H1 (cell line): ENCODE results near the gene BTRC. TPM values are rescaled to one million over a fixed set of nuclear protein-coding genes. Genes with fewer than 3 reads are reported as not detected.

Source experiments
- CTCF ChIA-PET: fragments of 300-600 bp; sonication (Branson Sonifier 250); formaldehyde crosslinking; loops from one replicate; lab custom pipeline; 2021; ENCODE audit not compliant: partially characterized antibody; lab: Charles Lee
- POLR2A ChIA-PET: fragments of 300-600 bp; sonication (Branson Sonifier 250); formaldehyde crosslinking; loops from one replicate; lab custom pipeline; 2021; ENCODE audit warnings: inconsistent platforms; ENCODE audit not compliant: partially characterized antibody; lab: Charles Lee
- DNase-seq, 2 experiments: peaks; one replicate each; pipeline versions ENCODE4 v3.0.0 to v3.0.0-alpha.2; 2010 to 2022; ENCODE audit warnings: low spot score in 2 of 2, low read depth in 1 of 2, mixed read lengths in 1 of 2
- FAIRE-seq: peaks from 2 replicates; lab custom pipeline; 2011; peaks lifted over from hg19 to GRCh38; lab: Jason Lieb, UNC
- H2AFZ ChIP-seq: 2 replicates; pipeline ENCODE4 v1.8.1; 2012; ENCODE audit warnings: low read length, inconsistent platforms
- H2AK5ac ChIP-seq: 2 replicates; pipeline ENCODE4 v1.6.1; 2013; ENCODE audit warnings: low read depth, low read length
- H2BK120ac ChIP-seq: replicated peaks from 2 replicates; pipeline ENCODE3; 2013; ENCODE audit warnings: low read depth, low read length, inconsistent platforms
- H2BK12ac ChIP-seq: 2 replicates; pipeline ENCODE4 v1.6.1; 2013; ENCODE audit warnings: low read depth, low read length
- H2BK15ac ChIP-seq: 2 replicates; pipeline ENCODE4 v1.6.1; 2013; ENCODE audit warnings: low read length
- H2BK20ac ChIP-seq: 2 replicates; pipeline ENCODE4 v1.6.1; 2013; ENCODE audit warnings: low read length
- H2BK5ac ChIP-seq: 2 replicates; pipeline ENCODE4 v1.6.1; 2013; ENCODE audit warnings: low read depth, low read length
- H3K14ac ChIP-seq: 2 replicates; pipeline ENCODE4 v1.6.1; 2013; ENCODE audit warnings: inconsistent platforms; ENCODE audit not compliant: insufficient read length
- H3K18ac ChIP-seq: 2 replicates; pipeline ENCODE4 v1.6.1; 2013; ENCODE audit warnings: low read length; ENCODE audit errors: extremely low read depth
- H3K23ac ChIP-seq: 2 replicates; pipeline ENCODE4 v1.6.1; 2013; ENCODE audit warnings: inconsistent platforms; ENCODE audit not compliant: insufficient read length
- H3K23me2 ChIP-seq: 2 replicates; pipeline ENCODE4 v1.6.1; 2013; ENCODE audit warnings: low read depth, low read length
- H3K27ac ChIP-seq: 2 replicates; pipeline ENCODE4 v1.6.1; 2011; ENCODE audit warnings: low read depth, low read length, inconsistent platforms
- H3K27me3 ChIP-seq, 4 experiments: replicated peaks in 1 of 4; 1 replicate in 1 of 4; 2 replicates in 3 of 4; pipeline versions ENCODE4 v1.6.1 to v1.8.1; 2011 to 2013; ENCODE audit warnings: low read length in 3 of 4, mild to moderate bottlenecking in 3 of 4, inconsistent platforms in 2 of 4, mixed read lengths in 2 of 4, moderate library complexity in 1 of 4; ENCODE audit not compliant: control insufficient read depth in 3 of 4, insufficient read depth in 3 of 4; ENCODE audit errors: extremely low read depth in 1 of 4
- H3K36me3 ChIP-seq, 4 experiments: 2 replicates each; pipeline versions ENCODE4 v1.6.1 to v1.8.1; 2011 to 2013; ENCODE audit warnings: mild to moderate bottlenecking in 4 of 4, low read length in 3 of 4, moderate library complexity in 2 of 4, control low read depth in 1 of 4, inconsistent platforms in 1 of 4; ENCODE audit not compliant: insufficient read depth in 4 of 4, control insufficient read depth in 2 of 4
- H3K4ac ChIP-seq: replicated peaks from 2 replicates; pipeline ENCODE3; 2013; ENCODE audit warnings: low read length, low read depth, mixed read lengths, inconsistent platforms; ENCODE audit not compliant: insufficient read length
- H3K4me1 ChIP-seq, 4 experiments: replicated peaks in 1 of 4; 1 replicate in 1 of 4; 2 replicates in 3 of 4; pipeline versions ENCODE4 v1.6.1 to v1.8.1; 2011 to 2013; ENCODE audit warnings: low read length in 3 of 4, inconsistent platforms in 2 of 4, mixed read lengths in 1 of 4; ENCODE audit not compliant: insufficient read depth in 4 of 4, control insufficient read depth in 3 of 4
- H3K4me2 ChIP-seq, 2 experiments: 2 replicates each; pipeline versions ENCODE4 v1.6.1 to v1.8.1; 2011 to 2013; ENCODE audit warnings: low read depth in 2 of 2, low read length in 2 of 2, control low read depth in 1 of 2, inconsistent platforms in 1 of 2, mild to moderate bottlenecking in 1 of 2; ENCODE audit not compliant: insufficient read depth in 1 of 2
- H3K4me3 ChIP-seq, 4 experiments: fragments of 200-600, 300-600 bp in 1 of 4; sonication (generic), shearing (Covaris generic), sonication (Bioruptor Twin) in 1 of 4; 2 replicates each; pipeline versions ENCODE4 v1.5.1 to v1.8.1; 2011 to 2016; ENCODE audit warnings: low read length in 4 of 4, low read depth in 3 of 4, control low read depth in 2 of 4, inconsistent platforms in 2 of 4, mild to moderate bottlenecking in 2 of 4, mixed read lengths in 1 of 4, moderate library complexity in 1 of 4; ENCODE audit not compliant: insufficient read depth in 2 of 4; ENCODE audit errors: extremely low read depth in 1 of 4
- H3K56ac ChIP-seq: replicated peaks from 2 replicates; pipeline ENCODE3; 2013; ENCODE audit warnings: low read depth, mild to moderate bottlenecking, mixed read lengths, low read length, inconsistent platforms; ENCODE audit not compliant: insufficient read length
- H3K79me1 ChIP-seq: 2 replicates; pipeline ENCODE4 v1.6.1; 2013; ENCODE audit warnings: low read depth, low read length, control low read depth
- H3K79me2 ChIP-seq, 2 experiments: 2 replicates each; pipeline versions ENCODE4 v1.6.1 to v1.8.1; 2012 to 2013; ENCODE audit warnings: low read length in 2 of 2, mild to moderate bottlenecking in 2 of 2, inconsistent platforms in 1 of 2; ENCODE audit not compliant: insufficient read depth in 2 of 2, control insufficient read depth in 1 of 2
- H3K9ac ChIP-seq, 4 experiments: replicated peaks in 1 of 4; 1 replicate in 1 of 4; 2 replicates in 3 of 4; pipeline versions ENCODE4 v1.6.1 to v1.8.1; 2011 to 2013; ENCODE audit warnings: low read depth in 3 of 4, low read length in 3 of 4, control low read depth in 2 of 4, mild to moderate bottlenecking in 2 of 4, moderate library complexity in 2 of 4, inconsistent platforms in 1 of 4; ENCODE audit errors: extremely low read depth in 1 of 4
- H3K9me3 ChIP-seq, 2 experiments: 2 replicates each; pipeline versions ENCODE4 v1.6.1 to v1.8.1; 2012 to 2013; ENCODE audit warnings: mild to moderate bottlenecking in 2 of 2, moderate library complexity in 2 of 2, control low read depth in 1 of 2, inconsistent platforms in 1 of 2, low read depth in 1 of 2, low read length in 1 of 2, mixed read lengths in 1 of 2; ENCODE audit not compliant: insufficient read depth in 2 of 2
- H4K20me1 ChIP-seq, 2 experiments: replicated peaks in 1 of 2; 2 replicates each; pipeline versions ENCODE3 to v1.8.1; 2011 to 2013; ENCODE audit warnings: inconsistent platforms in 2 of 2, low read length in 2 of 2, mild to moderate bottlenecking in 1 of 2; ENCODE audit not compliant: insufficient read depth in 2 of 2, control insufficient read depth in 1 of 2
- H4K5ac ChIP-seq: 2 replicates; pipeline ENCODE4 v1.6.1; 2013; ENCODE audit warnings: low read length, low read depth, mixed read lengths, inconsistent platforms; ENCODE audit not compliant: insufficient read length
- H4K8ac ChIP-seq: 2 replicates; pipeline ENCODE4 v1.8.0; 2013; ENCODE audit warnings: mild to moderate bottlenecking, moderate library complexity, low read length, inconsistent platforms; ENCODE audit not compliant: insufficient read depth; ENCODE audit errors: extremely low read depth
- H4K91ac ChIP-seq: replicated peaks from 2 replicates; pipeline ENCODE3; 2013; ENCODE audit warnings: low read length, mixed read lengths, inconsistent platforms; ENCODE audit not compliant: insufficient read length
- BACH1 ChIP-seq: IDR thresholded peaks from 2 replicates; pipeline ENCODE4 v1.6.1; 2012; ENCODE audit warnings: low read length, improper control_type of control experiment
- EGR1 ChIP-seq: IDR thresholded peaks from 2 replicates; pipeline ENCODE4 v1.6.1; 2011; ENCODE audit warnings: low read depth, low read length, borderline replicate concordance
- EZH2 ChIP-seq: fragments of 200-600 bp; sonication (generic); IDR thresholded peaks from 2 replicates; pipeline ENCODE4 v1.7.1; 2012; ENCODE audit warnings: low read depth, mild to moderate bottlenecking, moderate library complexity, low read length, inconsistent platforms; ENCODE audit not compliant: severe bottlenecking
- HDAC6 ChIP-seq: IDR thresholded peaks from one replicate; pipeline ENCODE4 v1.7.1; 2012; ENCODE audit warnings: low read depth, mild to moderate bottlenecking, inconsistent platforms, low read length, moderate library complexity
- JUN ChIP-seq: IDR thresholded peaks from 2 replicates; pipeline ENCODE4 v1.6.1; 2011; ENCODE audit warnings: low read depth, mild to moderate bottlenecking, improper control_type of control experiment, low read length
- JUND ChIP-seq: IDR thresholded peaks from 2 replicates; pipeline ENCODE4 v1.6.1; 2011; ENCODE audit warnings: mild to moderate bottlenecking, improper control_type of control experiment, low read length
- KDM4A ChIP-seq: IDR thresholded peaks from one replicate; pipeline ENCODE4 v1.7.1; 2012; ENCODE audit warnings: low read depth, mild to moderate bottlenecking, moderate library complexity, low read length, inconsistent platforms; ENCODE audit not compliant: severe bottlenecking
- KDM5A ChIP-seq: fragments of 200-600 bp; IDR thresholded peaks from 2 replicates; pipeline ENCODE4 v1.7.1; 2012; ENCODE audit warnings: mild to moderate bottlenecking, low read length, inconsistent platforms, mixed read lengths
- POLR2AphosphoS5 ChIP-seq: IDR thresholded peaks from 2 replicates; pipeline ENCODE4 v1.6.1; 2011; ENCODE audit warnings: low read depth, low read length
- SUZ12 ChIP-seq: fragments of 200-600 bp; sonication (generic); IDR thresholded peaks from 2 replicates; pipeline ENCODE4 v1.6.1; 2012; ENCODE audit warnings: mild to moderate bottlenecking, inconsistent platforms, low read length, moderate library complexity, mixed read lengths
- TAF1 ChIP-seq: IDR thresholded peaks from 2 replicates; pipeline ENCODE4 v1.6.1; 2011; ENCODE audit warnings: mild to moderate bottlenecking, low read depth, low read length
- WGBS, 2 experiments: shearing (Covaris generic) in 1 of 2; methylation state at CpG; one replicate each; pipeline versions ENCODE4 v1.1.6 to v1.1.7; 2013 to 2015; ENCODE audit warnings: low lambda C conversion rate in 2 of 2, mixed read lengths in 2 of 2, inconsistent platforms in 1 of 2, low coverage in 1 of 2, missing lambda C conversion rate in 1 of 2; ENCODE audit not compliant: insufficient replicate concordance in 2 of 2, insufficient coverage in 1 of 2, insufficient read length in 1 of 2; ENCODE audit errors: extremely low coverage in 1 of 2, missing lambda C conversion rate in 1 of 2; 5-methylcytosine and 5-hydroxymethylcytosine counted together
- polyA plus RNA-seq, 7 experiments: library from polyadenylated mRNA; depleted of rRNA in 3 of 7; stranded (reverse) in 5 of 7; unstranded in 2 of 7; fragments of >200 nt in 5 of 7; fragments of 200-250 nt in 2 of 7; gene quantifications; 1 replicate in 5 of 7; 2 replicates in 1 of 7; 4 replicates in 1 of 7; pipeline versions ENCODE4 v1.2.1 to v1.2.3, GENCODE V29; 2011 to 2013; ENCODE audit warnings: missing spikeins in 2 of 7, mixed read lengths in 2 of 7
- total RNA-seq: library from RNA; stranded (reverse); fragmentation: NEBNext Ultra II Directional; extraction: Animal tissue kit (Norgen Biotek cat#: 25700); gene quantifications from 2 replicates; pipeline ENCODE4 v1.2.1, GENCODE V29; 2021
- TF ChIP-seq, protein P1 (sequence below): IDR thresholded peaks from 2 replicates; pipeline ENCODE4 v1.6.1; 2011; ENCODE audit warnings: low read length, improper control_type of control experiment

Gene BTRC
- total and polyA plus RNA-seq, 2 of the 8 experiments (the other 6 are each of a cell fraction or from before 2014, with no cell fraction given), result 9.9 to 24.7 TPM

DNA sequence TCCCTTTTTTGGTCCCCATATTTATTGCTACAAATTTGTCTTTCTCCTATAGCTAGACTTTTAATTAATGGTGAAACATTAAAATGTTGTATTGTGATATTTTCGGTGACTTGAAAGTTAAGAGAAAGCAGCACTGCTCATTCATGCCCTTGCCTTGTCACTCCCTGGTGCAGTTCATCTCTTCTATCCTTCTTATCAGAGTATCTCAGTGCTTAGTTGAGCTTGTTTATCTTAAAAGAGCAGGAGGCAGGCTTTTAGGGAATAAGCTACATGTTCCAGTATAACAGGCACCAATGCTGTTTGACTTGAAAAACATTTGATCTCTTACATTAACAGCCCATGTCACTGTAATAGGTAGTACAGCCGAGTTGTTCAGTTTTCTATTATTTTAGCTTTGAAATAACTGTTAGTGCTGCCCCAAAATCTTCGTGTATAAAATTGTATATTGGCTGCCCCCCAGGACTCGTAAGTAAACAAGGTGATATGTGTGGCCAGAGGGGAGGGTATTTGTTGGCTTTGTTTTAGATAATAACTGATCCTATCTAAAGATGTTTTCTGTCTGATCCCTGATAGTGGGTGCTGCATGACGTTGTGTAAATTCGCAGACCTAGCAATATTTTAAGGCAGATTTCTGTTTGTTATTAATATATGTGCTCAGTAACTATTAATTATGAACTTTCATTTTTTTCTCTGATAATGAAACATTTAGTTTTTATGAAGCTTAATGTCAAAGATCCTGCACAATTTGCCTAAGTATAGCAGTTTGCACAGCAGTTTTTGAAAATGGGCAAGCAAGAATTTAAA lies 96.5 kb downstream of the BTRC start:
- Histone ChIP-seq H3K18ac (no peak overlapping the region), H3K9ac (no peak overlapping the region), H3K27ac (no peak overlapping the region), H4K91ac (no peak overlapping the region), H2BK20ac (no peak overlapping the region), H2AFZ (no peak overlapping the region), H2BK120ac (no peak overlapping the region), H2BK5ac (no peak overlapping the region), H3K23ac (no peak overlapping the region), H2AK5ac (no peak overlapping the region), H3K27me3 (no peaks in the 10 kb centered on the region), H3K14ac (no peak overlapping the region), H3K79me1 (no peaks in the 10 kb centered on the region), H2BK15ac (no peak overlapping the region), H3K36me3 (no peaks in the 10 kb centered on the region), H3K4me1 (peaks cover 0 to 5% (median 0%) of the 10 kb centered on the region in 4 experiments; a peak in 1 of 7 replicates), H3K4me2 (no peak overlapping the region), H3K56ac (no peak overlapping the region), H4K8ac (no peak overlapping the region), H4K5ac (no peak overlapping the region), H3K4ac (no peak overlapping the region), H3K9me3 (no peaks in the 10 kb centered on the region), H2BK12ac (no peak overlapping the region), H3K4me3 (no peak overlapping the region), H3K79me2 (no peaks in the 10 kb centered on the region), H3K23me2 (no peaks in the 10 kb centered on the region), H4K20me1 (peaks cover 3% of the 10 kb centered on the region in 2 experiments)
- 84% methylated on average over 6 of the region's 6 CpGs; no CpG with 5 or more reads in 1 of the 2 experiments for WGBS, 2 experiments
- CTCF ChIA-PET, result interaction anchor here (0.7 to 19.9 kb wide), 10 partner anchors 9 to 386 kb away, joined by 3 to 417 read pairs (median 4); no protein-coding TSS in a partner anchor
- FAIRE-seq, result no peak
- no peak for DNase-seq
- POLR2A ChIA-PET, result no interaction called here
- no peak for TF ChIP-seq EZH2
- TF ChIP-seq SUZ12, result no peak
- TF ChIP-seq KDM4A, result no peak
- no peak for TF ChIP-seq EGR1
- no peak for TF ChIP-seq TAF1
- TF ChIP-seq BACH1, result no peak
- no peak for TF ChIP-seq POLR2AphosphoS5
- TF ChIP-seq HDAC6, result no peak
- no peak for TF ChIP-seq JUND
- no peak for TF ChIP-seq KDM5A
- TF ChIP-seq JUN, result no peak
- TF ChIP-seq, protein P1, sequence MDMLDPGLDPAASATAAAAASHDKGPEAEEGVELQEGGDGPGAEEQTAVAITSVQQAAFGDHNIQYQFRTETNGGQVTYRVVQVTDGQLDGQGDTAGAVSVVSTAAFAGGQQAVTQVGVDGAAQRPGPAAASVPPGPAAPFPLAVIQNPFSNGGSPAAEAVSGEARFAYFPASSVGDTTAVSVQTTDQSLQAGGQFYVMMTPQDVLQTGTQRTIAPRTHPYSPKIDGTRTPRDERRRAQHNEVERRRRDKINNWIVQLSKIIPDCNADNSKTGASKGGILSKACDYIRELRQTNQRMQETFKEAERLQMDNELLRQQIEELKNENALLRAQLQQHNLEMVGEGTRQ, result no peak
